ENCODE measurements around the gene FAAP100. TPM values are rescaled to one million over a fixed set of nuclear protein-coding genes. Genes with fewer than 3 reads are reported as not detected.

FAAP100 gene
- total RNA-seq, 4 donors from 2014 or later = 14.4 to 27.9 (median 15.6) TPM

DNA sequence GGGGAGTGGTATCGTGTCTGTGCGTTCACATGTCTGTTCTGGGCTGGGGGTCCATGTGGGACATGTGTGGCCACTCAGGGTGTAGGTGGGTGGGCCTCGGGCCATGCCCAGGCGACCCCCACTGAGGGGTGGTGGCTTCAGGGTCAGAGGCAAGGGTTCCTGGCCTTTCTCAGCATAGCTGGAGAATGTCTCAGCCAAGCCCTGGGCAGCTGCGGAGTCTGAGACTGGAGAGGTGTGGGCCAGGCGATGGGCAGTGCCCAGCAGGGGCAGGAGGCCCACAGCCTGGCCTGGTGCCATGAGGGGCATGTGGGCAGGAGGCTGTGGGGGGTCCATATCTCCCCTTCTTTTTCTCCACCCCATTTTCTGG is 22.7 kb downstream of the FAAP100 start:
- H3K4me3 ChIP-seq = no peak overlapping the region
- in situ Hi-C loops (cut with MboI; ENCODE audit: low sequenced_read_pairs in 4 of 4) (no loop called here), intact Hi-C loops (cut with DNase I; ENCODE audit: low total_unique reads) (no loop called here)
- peaks cover 32 to 47% (median 47%) of the 10 kb centered on the region in 3 donors for H3K27me3 ChIP-seq
- no peaks in the 10 kb centered on the region for H3K36me3 ChIP-seq
- H3K9me3 ChIP-seq = no peaks in the 10 kb centered on the region
- TF ChIP-seq POLR2A (IDR thresholded peaks at IDR 0.05) (no peak), CTCF (IDR thresholded peaks at IDR 0.05 in 4 of 5, conservative IDR thresholded peaks at IDR 0.05 in 1 of 5) (no peak)
- peaks cover 12 to 17% of the 10 kb centered on the region in 2 donors for H3K4me1 ChIP-seq
- DNase-seq = no peak
- ATAC-seq = no peak
- no peak overlapping the region for H3K27ac ChIP-seq

DNA sequence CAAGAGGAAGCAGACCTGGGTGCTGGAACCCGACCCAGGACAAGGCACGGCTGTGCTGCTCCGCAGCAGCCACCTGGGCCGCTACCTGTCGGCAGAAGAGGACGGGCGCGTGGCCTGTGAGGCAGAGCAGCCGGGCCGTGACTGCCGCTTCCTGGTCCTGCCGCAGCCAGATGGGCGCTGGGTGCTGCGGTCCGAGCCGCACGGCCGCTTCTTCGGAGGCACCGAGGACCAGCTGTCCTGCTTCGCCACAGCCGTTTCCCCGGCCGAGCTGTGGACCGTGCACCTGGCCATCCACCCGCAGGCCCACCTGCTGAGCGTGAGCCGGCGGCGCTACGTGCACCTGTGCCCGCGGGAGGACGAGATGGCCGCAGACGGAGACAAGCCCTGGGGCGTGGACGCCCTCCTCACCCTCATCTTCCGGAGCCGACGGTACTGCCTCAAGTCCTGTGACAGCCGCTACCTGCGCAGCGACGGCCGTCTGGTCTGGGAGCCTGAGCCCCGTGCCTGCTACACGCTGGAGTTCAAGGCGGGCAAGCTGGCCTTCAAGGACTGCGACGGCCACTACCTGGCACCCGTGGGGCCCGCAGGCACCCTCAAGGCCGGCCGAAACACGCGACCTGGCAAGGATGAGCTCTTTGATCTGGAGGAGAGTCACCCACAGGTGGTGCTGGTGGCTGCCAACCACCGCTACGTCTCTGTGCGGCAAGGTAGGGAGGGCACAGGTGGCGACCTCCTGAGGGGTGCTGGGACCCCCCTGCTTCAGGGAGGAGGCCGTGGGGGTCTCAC is 23.3 kb downstream of the FAAP100 start:
- ATAC-seq = no peak
- H3K36me3 ChIP-seq = no peaks in the 10 kb centered on the region
- no peak overlapping the region for H3K27ac ChIP-seq
- TF ChIP-seq CTCF (IDR thresholded peaks at IDR 0.05 in 4 of 5, conservative IDR thresholded peaks at IDR 0.05 in 1 of 5) (no peak), POLR2A (IDR thresholded peaks at IDR 0.05) (no peak)
- H3K4me3 ChIP-seq = no peak overlapping the region
- DNase-seq = no peak
- no peaks in the 10 kb centered on the region for H3K9me3 ChIP-seq
- in situ Hi-C loops (cut with MboI; ENCODE audit: low sequenced_read_pairs in 4 of 4) (no loop called here), intact Hi-C loops (cut with DNase I; ENCODE audit: low total_unique reads) (no loop called here)
- H3K4me1 ChIP-seq = peaks cover 12 to 17% of the 10 kb centered on the region in 2 donors
- H3K27me3 ChIP-seq = peaks cover 33 to 47% (median 47%) of the 10 kb centered on the region in 3 donors

GRCh38 chr17:81528384-81528650 is 23.8 kb downstream of the FAAP100 start:
- Histone ChIP-seq H3K4me1 (peaks cover 12 to 17% of the 10 kb centered on the region in 2 donors), H3K27me3 (peaks cover 39 to 51% (median 50%) of the 10 kb centered on the region in 3 donors), H3K36me3 (no peaks in the 10 kb centered on the region), H3K4me3 (no peak overlapping the region), H3K9me3 (no peaks in the 10 kb centered on the region), H3K27ac (no peak overlapping the region)
- intact Hi-C loops (cut with DNase I; ENCODE audit: low total_unique reads) = no loop called here
- TF ChIP-seq POLR2A (IDR thresholded peaks at IDR 0.05) (no peak), CTCF (IDR thresholded peaks at IDR 0.05 in 4 of 5, conservative IDR thresholded peaks at IDR 0.05 in 1 of 5) (no peak)
- in situ Hi-C loops (cut with MboI; ENCODE audit: low sequenced_read_pairs in 4 of 4) = no loop called here
- DNase-seq (no peak), ATAC-seq (no peak)

- Histone ChIP-seq H3K9me3 (no peaks in the 10 kb centered on the region), H3K4me1 (peaks cover 12 to 17% of the 10 kb centered on the region in 2 donors), H3K36me3 (no peaks in the 10 kb centered on the region), H3K27me3 (peaks cover 42 to 55% (median 53%) of the 10 kb centered on the region in 3 donors), H3K4me3 (no peak within 1 kb of the TSS), H3K27ac (no peak within 1 kb of the TSS)
- ATAC-seq (peak; percentile 40 to 56), DNase-seq (no peak)
- intact Hi-C loops (cut with DNase I; ENCODE audit: low total_unique reads) (no loop called here), in situ Hi-C loops (cut with MboI; ENCODE audit: low sequenced_read_pairs in 4 of 4) (no loop called here)
- no peak for TF ChIP-seq POLR2A (IDR thresholded peaks at IDR 0.05)
- TF ChIP-seq CTCF (IDR thresholded peaks at IDR 0.05 in 4 of 5, conservative IDR thresholded peaks at IDR 0.05 in 1 of 5) = peak in 3 of 5 experiments; percentile 12 to 38 (median 37)
These were observed 24.4 kb downstream of the FAAP100 start, which contains the start of gene FSCN2 for GRCh38 chr17:81527591-81528383. FSCN2 (plus strand) TSS chr17:81528377; CDS start chr17:81528532, 155 bp downstream.
